MV-4-11 (cell line): ENCODE results near the gene LRRTM3.

ENCODE experiments used
- DNase-seq: peaks from one replicate; lab custom pipeline; 2025; lab: John Stamatoyannopoulos, UW

Gene LRRTM3

GRCh38 chr10:66925896-66926715 lies at the start of gene LRRTM3:
LRRTM3 (plus strand) TSS chr10:66926036.
- DNase-seq: peak; percentile 53

GRCh38 chr10:66877361-66877760 lies 48.5 kb upstream of the LRRTM3 start:
- no peak for DNase-seq

- no peak for DNase-seq
Observed at GRCh38 chr10:66880292-66880691, 45.5 kb upstream of the LRRTM3 start.

GRCh38 chr10:66880826-66881225 lies 45.0 kb upstream of the LRRTM3 start:
- no peak for DNase-seq

- no peak for DNase-seq
Observed at GRCh38 chr10:66881814-66882213, 44.0 kb upstream of the LRRTM3 start.

- DNase-seq: no peak
Observed at GRCh38 chr10:66882271-66882670, 43.6 kb upstream of the LRRTM3 start.

GRCh38 chr10:66886848-66887247 lies 39.0 kb upstream of the LRRTM3 start:
- no peak for DNase-seq

GRCh38 chr10:66888237-66888636 lies 37.6 kb upstream of the LRRTM3 start:
- no peak for DNase-seq

GRCh38 chr10:66892871-66893270 lies 33.0 kb upstream of the LRRTM3 start:
- DNase-seq: no peak

GRCh38 chr10:66910671-66911070 lies 15.2 kb upstream of the LRRTM3 start:
- DNase-seq: no peak

- no peak for DNase-seq
Observed at GRCh38 chr10:66916030-66916429, 9.8 kb upstream of the LRRTM3 start.

- no peak for DNase-seq
Observed at GRCh38 chr10:66917104-66917503, 8.7 kb upstream of the LRRTM3 start.

GRCh38 chr10:66919248-66919647 lies 6.6 kb upstream of the LRRTM3 start:
- DNase-seq: no peak

GRCh38 chr10:66924674-66925345 lies 1.0 kb upstream of the LRRTM3 start:
- no peak for DNase-seq

GRCh38 chr10:66925373-66925772 lies 463 bp upstream of the LRRTM3 start:
- DNase-seq: no peak

- DNase-seq: no peak
Observed at GRCh38 chr10:66926841-66927240, 1.0 kb downstream of the LRRTM3 start.

GRCh38 chr10:66927251-66927935 lies 1.6 kb downstream of the LRRTM3 start:
- no peak for DNase-seq

- no peak for DNase-seq
Observed at GRCh38 chr10:66927971-66928770, 2.3 kb downstream of the LRRTM3 start.

- no peak for DNase-seq
Observed at GRCh38 chr10:66928776-66929175, 2.9 kb downstream of the LRRTM3 start.

- no peak for DNase-seq
Observed at GRCh38 chr10:66929375-66929774, 3.5 kb downstream of the LRRTM3 start.

GRCh38 chr10:66931340-66931948 lies 5.6 kb downstream of the LRRTM3 start:
- peak; percentile 35 for DNase-seq

GRCh38 chr10:66931949-66932343 lies 6.1 kb downstream of the LRRTM3 start:
- no peak for DNase-seq
